OCI-LY7 (cell line): Measurements from ENCODE around the gene MYO16.

Source experiments
- CTCF ChIP-seq: fragments of 200-600 bp; sonication (generic); conservative IDR thresholded peaks from 2 replicates; pipeline ENCODE4 v1.5.1; 2014; ENCODE audit warnings: mild to moderate bottlenecking, antibody characterized with exemption, low read length, moderate library complexity, mixed read lengths
- EZH2phosphoT487 ChIP-seq: fragments of 200-600 bp; sonication (generic); IDR thresholded peaks from 2 replicates; pipeline ENCODE4 v1.6.1; 2018; ENCODE audit warnings: low read depth, borderline replicate concordance, mild to moderate bottlenecking, mixed run types, antibody characterized with exemption, low read length, moderate library complexity, mixed read lengths

GRCh38 chr13:109095126-109095525 lies 465.7 kb downstream of the MYO16 start:
- no peak for TF ChIP-seq CTCF
- TF ChIP-seq EZH2phosphoT487: no peak
